HG02610 (cell line): ENCODE data around the gene CREB3L1.

Experiments used
- ATAC-seq: cut with Tn5 transposase; IDR thresholded peaks from one replicate; pipeline ENCODE4 v1.9.1; 2021; ENCODE audit warnings: mild to moderate bottlenecking, moderate library complexity; ENCODE audit not compliant: unreplicated experiment

The CREB3L1 gene

DNA sequence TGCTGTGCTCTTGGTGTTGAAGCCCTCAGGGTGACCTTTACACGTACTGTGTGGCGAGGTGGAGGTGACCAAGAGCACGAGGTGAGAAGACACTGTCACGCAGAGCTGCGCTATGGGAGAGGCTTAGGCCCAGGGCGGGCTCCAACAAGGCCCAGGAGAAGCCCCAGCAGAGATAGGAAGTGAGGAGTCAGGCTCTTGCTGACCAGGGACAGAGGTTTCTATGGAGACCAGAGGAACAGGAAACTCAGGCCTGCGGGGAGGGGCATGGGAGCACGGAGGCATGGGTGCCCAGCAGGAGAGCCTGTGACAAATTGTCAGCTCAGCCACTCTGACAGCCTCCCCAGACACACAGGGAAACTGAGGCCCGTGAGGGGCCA, 85.6 kb downstream of the CREB3L1 start:
- ATAC-seq = no peak

DNA sequence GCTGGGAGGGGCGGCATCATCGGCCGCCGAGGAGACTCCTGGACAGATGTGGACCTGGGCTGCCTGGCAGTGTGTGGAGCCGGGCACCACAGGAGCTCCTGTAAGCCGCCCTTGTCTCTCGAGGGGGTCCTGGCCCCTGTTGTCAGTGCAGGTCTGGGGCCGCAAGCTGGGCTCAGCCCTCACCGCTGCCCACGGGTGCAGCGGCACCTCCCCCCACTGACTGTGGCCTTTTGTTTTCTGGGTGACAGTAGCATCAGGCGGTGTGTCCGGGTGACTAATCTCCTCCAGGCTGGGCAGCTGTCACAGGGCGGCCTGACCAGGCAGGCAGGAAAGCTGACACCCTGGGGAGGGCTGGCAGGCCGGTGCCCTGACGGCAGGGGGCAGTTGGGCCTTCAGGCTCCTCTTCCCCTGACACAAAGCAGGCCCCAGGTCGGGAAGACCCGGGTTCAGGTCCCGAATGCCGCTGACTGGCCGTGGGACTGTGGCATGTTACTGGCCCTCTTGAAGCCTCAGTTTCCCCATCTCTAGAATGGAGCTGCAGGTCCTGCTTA, 86.1 kb downstream of the CREB3L1 start:
- no peak for ATAC-seq

GRCh38 chr11:46364056-46364455, 86.6 kb downstream of the CREB3L1 start:
- no peak for ATAC-seq

- ATAC-seq = no peak
These were observed 87.3 kb downstream of the CREB3L1 start for GRCh38 chr11:46364791-46365190.

GRCh38 chr11:46366260-46366659, 88.8 kb downstream of the CREB3L1 start:
- ATAC-seq = no peak

- no peak for ATAC-seq
These were observed 89.2 kb downstream of the CREB3L1 start for GRCh38 chr11:46366661-46367161.

- ATAC-seq = peak; percentile 47
These were observed 89.9 kb downstream of the CREB3L1 start for GRCh38 chr11:46367244-46367915.

GRCh38 chr11:46367916-46368267, 90.4 kb downstream of the CREB3L1 start:
- no peak for ATAC-seq

DNA sequence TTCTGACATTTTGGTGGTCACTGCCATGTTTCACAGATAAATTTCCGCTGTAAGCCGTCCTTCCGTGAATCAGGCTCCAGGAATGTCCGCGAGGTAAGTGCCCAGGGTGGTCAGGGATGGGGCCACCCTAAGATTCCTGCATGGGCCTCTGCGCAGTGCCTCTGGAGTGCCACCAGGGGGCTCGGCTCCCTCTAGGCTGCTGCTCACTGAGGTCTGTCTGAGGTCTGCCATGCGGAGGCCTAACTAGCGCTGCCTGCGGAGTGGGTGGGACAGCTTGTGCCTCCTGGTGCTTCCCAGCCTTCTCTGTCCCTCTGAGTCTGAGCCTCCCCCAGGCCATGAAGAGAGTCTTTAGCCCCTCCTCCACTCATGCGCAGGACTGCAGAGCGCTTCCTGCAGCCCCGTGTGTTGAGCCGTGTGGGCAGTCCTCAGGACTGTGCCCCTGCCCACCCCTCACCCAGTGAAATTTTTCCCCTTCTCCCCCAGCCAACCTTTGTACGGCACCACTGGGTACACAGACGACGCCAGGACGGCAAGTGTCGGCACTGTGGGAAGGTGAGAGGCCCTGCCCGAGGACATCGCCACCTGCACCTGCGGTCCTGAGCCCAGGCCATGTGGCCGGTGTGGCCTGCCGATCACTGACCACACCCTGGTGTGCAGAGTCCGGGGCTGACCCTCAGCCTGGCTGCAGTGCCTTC, 92.1 kb downstream of the CREB3L1 start:
- ATAC-seq = peak; percentile 60

DNA sequence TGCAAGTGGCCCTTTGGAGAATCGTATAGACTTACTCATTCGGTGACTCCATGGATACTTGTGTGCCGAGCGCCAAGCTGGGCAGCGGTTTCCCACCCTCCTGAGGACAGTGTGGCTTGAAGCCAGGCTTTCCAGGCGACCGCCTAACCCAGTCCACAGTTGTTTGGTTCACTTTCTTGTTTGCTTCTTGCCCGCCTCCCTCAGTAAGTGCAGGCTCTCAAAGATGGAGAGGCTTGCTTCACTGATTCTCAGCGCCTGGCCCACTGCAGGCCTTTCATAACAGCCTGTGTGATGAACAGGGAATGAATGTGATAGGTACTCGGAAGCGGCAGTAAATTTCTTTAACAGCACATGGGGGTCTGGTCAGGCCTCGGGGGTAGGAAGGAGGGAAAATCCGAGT, 92.8 kb downstream of the CREB3L1 start:
- no peak for ATAC-seq
